HEK293 (cell line): ENCODE results near the gene DENND4B.

Experiments used
- GLI4 ChIP-seq: fragments of 450-650 bp; formaldehyde crosslinking; IDR thresholded peaks from 2 replicates; pipeline ENCODE4 v1.5.1; 2016; ENCODE audit warnings: missing biosample characterization, missing genetic modification characterization
- YY1 ChIP-seq: fragments of 450-650 bp; formaldehyde crosslinking; IDR thresholded peaks from 2 replicates; pipeline ENCODE4 v1.5.1; 2018; ENCODE audit warnings: missing biosample characterization, missing genetic modification characterization
- ZBTB49 ChIP-seq: fragments of 450-650 bp; formaldehyde crosslinking; IDR thresholded peaks from 2 replicates; pipeline ENCODE4 v1.5.1; 2016; ENCODE audit warnings: missing biosample characterization, missing genetic modification characterization, low read depth
- TF ChIP-seq, protein P1 (sequence below): fragments of 450-650 bp; formaldehyde crosslinking; IDR thresholded peaks from 2 replicates; pipeline ENCODE4 v1.5.1; 2016; ENCODE audit warnings: missing biosample characterization, missing genetic modification characterization
- TF ChIP-seq, protein P2 (sequence below): fragments of 450-650 bp; formaldehyde crosslinking; IDR thresholded peaks from 2 replicates; pipeline ENCODE4 v1.5.1; 2016; ENCODE audit warnings: missing biosample characterization, missing genetic modification characterization
- TF ChIP-seq, protein P3 (sequence below): fragments of 450-650 bp; formaldehyde crosslinking; IDR thresholded peaks from 2 replicates; pipeline ENCODE4 v1.5.1; 2017; ENCODE audit warnings: missing biosample characterization, missing genetic modification characterization

- TF ChIP-seq YY1 (tag by site-specific recombination): no peak
- TF ChIP-seq, protein P1, sequence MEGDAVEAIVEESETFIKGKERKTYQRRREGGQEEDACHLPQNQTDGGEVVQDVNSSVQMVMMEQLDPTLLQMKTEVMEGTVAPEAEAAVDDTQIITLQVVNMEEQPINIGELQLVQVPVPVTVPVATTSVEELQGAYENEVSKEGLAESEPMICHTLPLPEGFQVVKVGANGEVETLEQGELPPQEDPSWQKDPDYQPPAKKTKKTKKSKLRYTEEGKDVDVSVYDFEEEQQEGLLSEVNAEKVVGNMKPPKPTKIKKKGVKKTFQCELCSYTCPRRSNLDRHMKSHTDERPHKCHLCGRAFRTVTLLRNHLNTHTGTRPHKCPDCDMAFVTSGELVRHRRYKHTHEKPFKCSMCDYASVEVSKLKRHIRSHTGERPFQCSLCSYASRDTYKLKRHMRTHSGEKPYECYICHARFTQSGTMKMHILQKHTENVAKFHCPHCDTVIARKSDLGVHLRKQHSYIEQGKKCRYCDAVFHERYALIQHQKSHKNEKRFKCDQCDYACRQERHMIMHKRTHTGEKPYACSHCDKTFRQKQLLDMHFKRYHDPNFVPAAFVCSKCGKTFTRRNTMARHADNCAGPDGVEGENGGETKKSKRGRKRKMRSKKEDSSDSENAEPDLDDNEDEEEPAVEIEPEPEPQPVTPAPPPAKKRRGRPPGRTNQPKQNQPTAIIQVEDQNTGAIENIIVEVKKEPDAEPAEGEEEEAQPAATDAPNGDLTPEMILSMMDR: no peak
- TF ChIP-seq, protein P2, sequence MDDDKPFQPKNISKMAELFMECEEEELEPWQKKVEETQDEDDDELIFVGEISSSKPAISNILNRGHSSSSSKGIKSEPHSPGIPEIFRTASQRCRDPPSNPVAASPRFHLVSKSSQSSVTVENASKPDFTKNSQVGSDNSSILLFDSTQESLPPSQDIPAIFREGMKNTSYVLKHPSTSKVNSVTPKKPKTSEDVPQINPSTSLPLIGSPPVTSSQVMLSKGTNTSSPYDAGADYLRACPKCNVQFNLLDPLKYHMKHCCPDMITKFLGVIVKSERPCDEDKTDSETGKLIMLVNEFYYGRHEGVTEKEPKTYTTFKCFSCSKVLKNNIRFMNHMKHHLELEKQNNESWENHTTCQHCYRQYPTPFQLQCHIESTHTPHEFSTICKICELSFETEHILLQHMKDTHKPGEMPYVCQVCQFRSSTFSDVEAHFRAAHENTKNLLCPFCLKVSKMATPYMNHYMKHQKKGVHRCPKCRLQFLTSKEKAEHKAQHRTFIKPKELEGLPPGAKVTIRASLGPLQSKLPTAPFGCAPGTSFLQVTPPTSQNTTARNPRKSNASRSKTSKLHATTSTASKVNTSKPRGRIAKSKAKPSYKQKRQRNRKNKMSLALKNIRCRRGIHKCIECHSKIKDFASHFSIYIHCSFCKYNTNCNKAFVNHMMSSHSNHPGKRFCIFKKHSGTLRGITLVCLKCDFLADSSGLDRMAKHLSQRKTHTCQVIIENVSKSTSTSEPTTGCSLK: no peak
- no peak for TF ChIP-seq GLI4 (tag by site-specific recombination)
- TF ChIP-seq, protein P3, sequence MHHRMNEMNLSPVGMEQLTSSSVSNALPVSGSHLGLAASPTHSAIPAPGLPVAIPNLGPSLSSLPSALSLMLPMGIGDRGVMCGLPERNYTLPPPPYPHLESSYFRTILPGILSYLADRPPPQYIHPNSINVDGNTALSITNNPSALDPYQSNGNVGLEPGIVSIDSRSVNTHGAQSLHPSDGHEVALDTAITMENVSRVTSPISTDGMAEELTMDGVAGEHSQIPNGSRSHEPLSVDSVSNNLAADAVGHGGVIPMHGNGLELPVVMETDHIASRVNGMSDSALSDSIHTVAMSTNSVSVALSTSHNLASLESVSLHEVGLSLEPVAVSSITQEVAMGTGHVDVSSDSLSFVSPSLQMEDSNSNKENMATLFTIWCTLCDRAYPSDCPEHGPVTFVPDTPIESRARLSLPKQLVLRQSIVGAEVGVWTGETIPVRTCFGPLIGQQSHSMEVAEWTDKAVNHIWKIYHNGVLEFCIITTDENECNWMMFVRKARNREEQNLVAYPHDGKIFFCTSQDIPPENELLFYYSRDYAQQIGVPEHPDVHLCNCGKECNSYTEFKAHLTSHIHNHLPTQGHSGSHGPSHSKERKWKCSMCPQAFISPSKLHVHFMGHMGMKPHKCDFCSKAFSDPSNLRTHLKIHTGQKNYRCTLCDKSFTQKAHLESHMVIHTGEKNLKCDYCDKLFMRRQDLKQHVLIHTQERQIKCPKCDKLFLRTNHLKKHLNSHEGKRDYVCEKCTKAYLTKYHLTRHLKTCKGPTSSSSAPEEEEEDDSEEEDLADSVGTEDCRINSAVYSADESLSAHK (tag by site-specific recombination): no peak
- TF ChIP-seq ZBTB49 (tag by site-specific recombination): no peak
Measured at GRCh38 chr1:153958961-153959260, 12.4 kb upstream of the DENND4B start.
